Measurements from ENCODE around the gene ZNF136. TPM values are rescaled to one million over a fixed set of nuclear protein-coding genes. Genes with fewer than 3 reads are reported as not detected.

Gene ZNF136
- total and polyA plus RNA-seq, 2 of the 8 experiments (the other 6 are each of a cell fraction or from before 2014, with no cell fraction given): 1.6 to 6.9 TPM

- H3K4ac ChIP-seq (replicated peaks; ENCODE audit: insufficient read length, low read depth, low read length): no peak overlapping the region
- H4K8ac ChIP-seq (ENCODE audit: extremely low read depth, insufficient read depth, low read length): no peak overlapping the region; the same call in 1 of the 2 replicates
- no peak overlapping the region for H2AFZ ChIP-seq (ENCODE audit: low read length)
- no peak overlapping the region for H3K56ac ChIP-seq (replicated peaks; ENCODE audit: insufficient read length, low read depth, low read length)
- no peak overlapping the region for H2BK120ac ChIP-seq (replicated peaks; ENCODE audit: low read depth, low read length)
- DNase-seq (ENCODE audit: low read depth in 1 of 2, low spot score in 2 of 2) (no peak), FAIRE-seq (no peak)
- H3K27me3 ChIP-seq (replicated peaks in 1 of 4; ENCODE audit: control insufficient read depth in 3 of 4, extremely low read depth in 1 of 4, insufficient read depth in 3 of 4, low read length in 3 of 4): no peaks in the 10 kb centered on the region
- H3K18ac ChIP-seq (ENCODE audit: extremely low read depth, low read length): no peak overlapping the region
- H4K5ac ChIP-seq (ENCODE audit: insufficient read length, low read depth, low read length): no peak overlapping the region
- H2AK5ac ChIP-seq (ENCODE audit: low read depth, low read length): no peak overlapping the region
- CTCF ChIA-PET (ENCODE audit: partially characterized antibody): no interaction called here
- peaks cover 29 to 32% of the 10 kb centered on the region in 2 experiments for H3K9me3 ChIP-seq (ENCODE audit: insufficient read depth in 2 of 2, low read depth in 1 of 2, low read length in 1 of 2)
- no peaks in the 10 kb centered on the region for H3K4me1 ChIP-seq (replicated peaks in 1 of 4; ENCODE audit: control insufficient read depth in 3 of 4, insufficient read depth in 4 of 4, low read length in 3 of 4)
- H4K20me1 ChIP-seq (replicated peaks in 1 of 2; ENCODE audit: control insufficient read depth in 1 of 2, insufficient read depth in 2 of 2, low read length in 2 of 2): no peaks in the 10 kb centered on the region
- no peak overlapping the region for H3K4me3 ChIP-seq (ENCODE audit: extremely low read depth in 1 of 4, insufficient read depth in 2 of 4, low read depth in 3 of 4, low read length in 4 of 4)
- H2BK15ac ChIP-seq (ENCODE audit: low read length): no peak overlapping the region
- H3K79me1 ChIP-seq (ENCODE audit: low read depth, low read length): no peaks in the 10 kb centered on the region
- H3K4me2 ChIP-seq (ENCODE audit: insufficient read depth in 1 of 2, low read depth in 2 of 2, low read length in 2 of 2): no peak overlapping the region
- no peak overlapping the region for H3K27ac ChIP-seq (ENCODE audit: low read depth, low read length)
- peaks cover 0 to 8% (median 0%) of the 10 kb centered on the region in 4 experiments; a peak in 1 of 8 replicates for H3K36me3 ChIP-seq (ENCODE audit: control insufficient read depth in 2 of 4, insufficient read depth in 4 of 4, low read length in 3 of 4)
- no peaks in the 10 kb centered on the region for H3K23me2 ChIP-seq (ENCODE audit: low read depth, low read length)
- POLR2A ChIA-PET (ENCODE audit: partially characterized antibody): no interaction called here
- no peak overlapping the region for H2BK20ac ChIP-seq (ENCODE audit: low read length)
- H3K9ac ChIP-seq (replicated peaks in 1 of 4; ENCODE audit: extremely low read depth in 1 of 4, low read depth in 3 of 4, low read length in 3 of 4): no peak overlapping the region
- H4K91ac ChIP-seq (replicated peaks; ENCODE audit: insufficient read length, low read length): no peak overlapping the region
- H2BK12ac ChIP-seq (ENCODE audit: low read depth, low read length): no peak overlapping the region
- H3K79me2 ChIP-seq (ENCODE audit: control insufficient read depth in 1 of 2, insufficient read depth in 2 of 2, low read length in 2 of 2): no peaks in the 10 kb centered on the region
- H2BK5ac ChIP-seq (ENCODE audit: low read depth, low read length): no peak overlapping the region
- H3K14ac ChIP-seq (ENCODE audit: insufficient read length): no peak overlapping the region
- no peak overlapping the region for H3K23ac ChIP-seq (ENCODE audit: insufficient read length)
- TF ChIP-seq, protein P1, sequence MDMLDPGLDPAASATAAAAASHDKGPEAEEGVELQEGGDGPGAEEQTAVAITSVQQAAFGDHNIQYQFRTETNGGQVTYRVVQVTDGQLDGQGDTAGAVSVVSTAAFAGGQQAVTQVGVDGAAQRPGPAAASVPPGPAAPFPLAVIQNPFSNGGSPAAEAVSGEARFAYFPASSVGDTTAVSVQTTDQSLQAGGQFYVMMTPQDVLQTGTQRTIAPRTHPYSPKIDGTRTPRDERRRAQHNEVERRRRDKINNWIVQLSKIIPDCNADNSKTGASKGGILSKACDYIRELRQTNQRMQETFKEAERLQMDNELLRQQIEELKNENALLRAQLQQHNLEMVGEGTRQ (IDR thresholded peaks at IDR 0.05; ENCODE audit: low read length): no peak
- TF ChIP-seq SAP30 (IDR thresholded peaks at IDR 0.05; ENCODE audit: insufficient read depth, insufficient replicate concordance, low read length) (no peak), SIN3A (conservative IDR thresholded peaks at IDR 0.05 in 1 of 2, IDR thresholded peaks at IDR 0.05 in 1 of 2; ENCODE audit: low read depth in 1 of 2, low read length in 2 of 2) (no peak), SRF (IDR thresholded peaks at IDR 0.05; ENCODE audit: low read depth, low read length) (no peak), BCL11A (IDR thresholded peaks at IDR 0.05; ENCODE audit: low read depth in 2 of 2, low read length in 2 of 2) (no peak), BRCA1 (IDR thresholded peaks at IDR 0.05; ENCODE audit: low read depth, low read length) (no peak), RBBP5 (IDR thresholded peaks at IDR 0.05; ENCODE audit: borderline replicate concordance, low read depth, low read length) (no peak), CEBPB (IDR thresholded peaks at IDR 0.05; ENCODE audit: low read depth, low read length) (no peak), SUZ12 (IDR thresholded peaks at IDR 0.05; ENCODE audit: low read length) (no peak), KDM4A (IDR thresholded peaks at IDR 0.05; ENCODE audit: low read depth, low read length, severe bottlenecking) (no peak)
- TF ChIP-seq, protein P2, sequence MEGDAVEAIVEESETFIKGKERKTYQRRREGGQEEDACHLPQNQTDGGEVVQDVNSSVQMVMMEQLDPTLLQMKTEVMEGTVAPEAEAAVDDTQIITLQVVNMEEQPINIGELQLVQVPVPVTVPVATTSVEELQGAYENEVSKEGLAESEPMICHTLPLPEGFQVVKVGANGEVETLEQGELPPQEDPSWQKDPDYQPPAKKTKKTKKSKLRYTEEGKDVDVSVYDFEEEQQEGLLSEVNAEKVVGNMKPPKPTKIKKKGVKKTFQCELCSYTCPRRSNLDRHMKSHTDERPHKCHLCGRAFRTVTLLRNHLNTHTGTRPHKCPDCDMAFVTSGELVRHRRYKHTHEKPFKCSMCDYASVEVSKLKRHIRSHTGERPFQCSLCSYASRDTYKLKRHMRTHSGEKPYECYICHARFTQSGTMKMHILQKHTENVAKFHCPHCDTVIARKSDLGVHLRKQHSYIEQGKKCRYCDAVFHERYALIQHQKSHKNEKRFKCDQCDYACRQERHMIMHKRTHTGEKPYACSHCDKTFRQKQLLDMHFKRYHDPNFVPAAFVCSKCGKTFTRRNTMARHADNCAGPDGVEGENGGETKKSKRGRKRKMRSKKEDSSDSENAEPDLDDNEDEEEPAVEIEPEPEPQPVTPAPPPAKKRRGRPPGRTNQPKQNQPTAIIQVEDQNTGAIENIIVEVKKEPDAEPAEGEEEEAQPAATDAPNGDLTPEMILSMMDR (IDR thresholded peaks at IDR 0.05; ENCODE audit: control extremely low read depth in 1 of 3, insufficient read depth in 1 of 3, low read depth in 1 of 3, low read length in 3 of 3): no peak
Measured at GRCh38 chr19:12198136-12198535, 35.2 kb downstream of the ZNF136 start.
